ENCODE results near the gene NAA15. TPM values are rescaled to one million over a fixed set of nuclear protein-coding genes. Genes with fewer than 3 reads are reported as not detected.
A peak's percentile ranks its signal among the peaks of the same experiment; 100 is the strongest.

The NAA15 gene
- total and polyA plus RNA-seq, 2 of the 8 experiments (the other 6 are each of a cell fraction or from before 2014, with no cell fraction given) = 9.7 to 124 TPM

GRCh38 chr4:139455126-139455538, 153.8 kb downstream of the NAA15 start:
- Histone ChIP-seq H3K4me1 (replicated peaks in 1 of 4; ENCODE audit: control insufficient read depth in 3 of 4, insufficient read depth in 4 of 4, low read length in 3 of 4) (peaks cover 2 to 17% (median 4%) of the 10 kb centered on the region in 4 experiments; a peak in 5 of 7 replicates), H3K23me2 (ENCODE audit: low read depth, low read length) (peaks cover 8% of the 10 kb centered on the region), H3K56ac (replicated peaks; ENCODE audit: insufficient read length, low read depth, low read length) (no peak overlapping the region), H3K23ac (ENCODE audit: insufficient read length) (no peak overlapping the region), H3K9me3 (ENCODE audit: insufficient read depth in 2 of 2, low read depth in 1 of 2, low read length in 1 of 2) (no peaks in the 10 kb centered on the region), H3K79me1 (ENCODE audit: low read depth, low read length) (peaks cover 2% of the 10 kb centered on the region; the same call in 1 of the 2 replicates), H3K4me2 (ENCODE audit: insufficient read depth in 1 of 2, low read depth in 2 of 2, low read length in 2 of 2) (peak overlapping the region; percentile 86 to 92), H3K27ac (ENCODE audit: low read depth, low read length) (no peak overlapping the region), H3K79me2 (ENCODE audit: control insufficient read depth in 1 of 2, insufficient read depth in 2 of 2, low read length in 2 of 2) (peaks cover 3 to 64% of the 10 kb centered on the region in 2 experiments; a peak in 3 of 4 replicates), H2AK5ac (ENCODE audit: low read depth, low read length) (no peak overlapping the region), H2AFZ (ENCODE audit: low read length) (no peak overlapping the region), H2BK12ac (ENCODE audit: low read depth, low read length) (no peak overlapping the region), H4K5ac (ENCODE audit: insufficient read length, low read depth, low read length) (no peak overlapping the region), H4K8ac (ENCODE audit: extremely low read depth, insufficient read depth, low read length) (no peak overlapping the region), H3K27me3 (replicated peaks in 1 of 4; ENCODE audit: control insufficient read depth in 3 of 4, extremely low read depth in 1 of 4, insufficient read depth in 3 of 4, low read length in 3 of 4) (no peaks in the 10 kb centered on the region), H2BK5ac (ENCODE audit: low read depth, low read length) (no peak overlapping the region), H4K91ac (replicated peaks; ENCODE audit: insufficient read length, low read length) (no peak overlapping the region), H2BK120ac (replicated peaks; ENCODE audit: low read depth, low read length) (no peak overlapping the region), H3K9ac (replicated peaks in 1 of 4; ENCODE audit: extremely low read depth in 1 of 4, low read depth in 3 of 4, low read length in 3 of 4) (0 out of 7 replicates have a peak overlapping the region, but pooled peaks of 1 of the 4 experiments have one; percentile 6), H3K4me3 (ENCODE audit: extremely low read depth in 1 of 4, insufficient read depth in 2 of 4, low read depth in 3 of 4, low read length in 4 of 4) (peak overlapping the region; percentile 67 to 96 (median 84); a peak in 7 of 8 replicates), H3K14ac (ENCODE audit: insufficient read length) (no peak overlapping the region), H2BK15ac (ENCODE audit: low read length) (no peak overlapping the region), H3K4ac (replicated peaks; ENCODE audit: insufficient read length, low read depth, low read length) (no peak overlapping the region), H4K20me1 (replicated peaks in 1 of 2; ENCODE audit: control insufficient read depth in 1 of 2, insufficient read depth in 2 of 2, low read length in 2 of 2) (peaks cover 0 to 1% of the 10 kb centered on the region in 2 experiments), H3K18ac (ENCODE audit: extremely low read depth, low read length) (no peak overlapping the region), H3K36me3 (ENCODE audit: control insufficient read depth in 2 of 4, insufficient read depth in 4 of 4, low read length in 3 of 4) (no peaks in the 10 kb centered on the region), H2BK20ac (ENCODE audit: low read length) (no peak overlapping the region)
- no peak for DNase-seq (ENCODE audit: low read depth in 1 of 2, low spot score in 2 of 2)
- POLR2A ChIA-PET (ENCODE audit: partially characterized antibody) = interaction anchor here (2.4 kb wide), 1 partner anchor 8 kb away, joined by 10 read pairs; no protein-coding TSS in a partner anchor
- CTCF ChIA-PET (ENCODE audit: partially characterized antibody) = interaction anchor here (1.1 to 1.2 kb wide), 2 partner anchors 67 to 424 kb away, joined by 3 to 4 read pairs; no protein-coding TSS in a partner anchor
- 69% methylated on average over 6 of the region's 6 CpGs; no CpG with 5 or more reads in 1 of the 2 experiments for WGBS, 2 experiments (ENCODE audit: extremely low coverage in 1 of 2, insufficient coverage in 1 of 2, insufficient read length in 1 of 2, insufficient replicate concordance in 2 of 2, low coverage in 1 of 2, low lambda C conversion rate in 2 of 2, missing lambda C conversion rate in 1 of 2)
- FAIRE-seq = no peak
- TF ChIP-seq BACH1 (IDR thresholded peaks at IDR 0.05; ENCODE audit: low read length) = no peak
- no peak for TF ChIP-seq TBP (IDR thresholded peaks at IDR 0.05; ENCODE audit: low read depth, low read length)
- TF ChIP-seq KDM4A (IDR thresholded peaks at IDR 0.05; ENCODE audit: low read depth, low read length, severe bottlenecking) = no peak
- no peak for TF ChIP-seq CHD1 (IDR thresholded peaks at IDR 0.05; ENCODE audit: low read depth, low read length)
- no peak for TF ChIP-seq EZH2 (IDR thresholded peaks at IDR 0.05; ENCODE audit: low read depth, low read length, severe bottlenecking)
- no peak for TF ChIP-seq RFX5 (IDR thresholded peaks at IDR 0.05; ENCODE audit: borderline replicate concordance, low read depth, low read length)
- no peak for TF ChIP-seq PHF8 (conservative IDR thresholded peaks at IDR 0.05; ENCODE audit: low read depth, low read length)
- TF ChIP-seq POU5F1 (IDR thresholded peaks at IDR 0.05; ENCODE audit: low read depth, low read length) = no peak
- TF ChIP-seq HDAC6 (IDR thresholded peaks at IDR 0.05; ENCODE audit: low read depth, low read length) = no peak
- TF ChIP-seq RNF2 (IDR thresholded peaks at IDR 0.05; ENCODE audit: borderline replicate concordance, low read depth, low read length, missing control alignments, poor library complexity, severe bottlenecking) = no peak
- no peak for TF ChIP-seq NRF1 (IDR thresholded peaks at IDR 0.05; ENCODE audit: low read depth, low read length)
- no peak for TF ChIP-seq USF2 (IDR thresholded peaks at IDR 0.05; ENCODE audit: low read length)

All from H1 (cell line).